ENCODE data around the gene OCIAD2.
"Not testable (repeated sequence)": the region's sequence is repeated elsewhere in the genome, so short reads cannot be mapped to it uniquely, and the experiment has no call there.

OCIAD2 gene

GRCh38 chr4:48907706-48908477 is 1.3 kb upstream of the OCIAD2 start:
- DNase-seq (ENCODE audit: low spot score): no peak

GRCh38 chr4:48905363-48906015 is 1.1 kb downstream of the OCIAD2 start:
- no peak for DNase-seq (ENCODE audit: low spot score)

GRCh38 chr4:48904541-48905142 is 1.9 kb downstream of the OCIAD2 start:
- no peak for DNase-seq (ENCODE audit: low spot score)

- DNase-seq (ENCODE audit: low spot score): no peak
Observed at GRCh38 chr4:48904101-48904500, 2.5 kb downstream of the OCIAD2 start.

- no peak for DNase-seq (ENCODE audit: low spot score)
Observed at GRCh38 chr4:48902266-48902665, 4.3 kb downstream of the OCIAD2 start.

- no peak for DNase-seq (ENCODE audit: low spot score)
Observed at GRCh38 chr4:48901196-48901595, 5.4 kb downstream of the OCIAD2 start.

GRCh38 chr4:48899950-48900349 is 6.6 kb downstream of the OCIAD2 start:
- DNase-seq (ENCODE audit: low spot score): no peak

- no peak for DNase-seq (ENCODE audit: low spot score)
Observed at GRCh38 chr4:48899432-48899749, 7.2 kb downstream of the OCIAD2 start.

- no peak for DNase-seq (ENCODE audit: low spot score)
Observed at GRCh38 chr4:48898733-48899431, 7.7 kb downstream of the OCIAD2 start.

GRCh38 chr4:48896845-48897244 is 9.7 kb downstream of the OCIAD2 start:
- DNase-seq (ENCODE audit: low spot score): no peak

- no peak for DNase-seq (ENCODE audit: low spot score)
Observed at GRCh38 chr4:48891028-48891619, 15.4 kb downstream of the OCIAD2 start.

- DNase-seq (ENCODE audit: low spot score): not testable (repeated sequence)
Observed at GRCh38 chr4:48889750-48890149, 16.8 kb downstream of the OCIAD2 start.

GRCh38 chr4:48881646-48882045 is 24.9 kb downstream of the OCIAD2 start:
- not testable (repeated sequence) for DNase-seq (ENCODE audit: low spot score)

- DNase-seq (ENCODE audit: low spot score): no peak
Observed at GRCh38 chr4:48879561-48880442, 26.8 kb downstream of the OCIAD2 start.

- DNase-seq (ENCODE audit: low spot score): no peak
Observed at GRCh38 chr4:48877827-48878535, 28.6 kb downstream of the OCIAD2 start.

GRCh38 chr4:48864696-48865095 is 41.9 kb downstream of the OCIAD2 start:
- DNase-seq (ENCODE audit: low spot score): not testable (repeated sequence)

GRCh38 chr4:48863728-48864127 is 42.8 kb downstream of the OCIAD2 start:
- no peak for DNase-seq (ENCODE audit: low spot score)

- no peak for DNase-seq (ENCODE audit: low spot score)
Observed at GRCh38 chr4:48862661-48863060, 43.9 kb downstream of the OCIAD2 start.

- no peak for DNase-seq (ENCODE audit: low spot score)
Observed at GRCh38 chr4:48862038-48862437, 44.5 kb downstream of the OCIAD2 start.

GRCh38 chr4:48858130-48858529 is 48.4 kb downstream of the OCIAD2 start:
- DNase-seq (ENCODE audit: low spot score): no peak

GRCh38 chr4:48854982-48855381 is 51.6 kb downstream of the OCIAD2 start:
- no peak for DNase-seq (ENCODE audit: low spot score)

Data from left forelimb (tissue), 1 donor.